GM18505 (cell line): ENCODE measurements around the gene SUPT3H.
"Not testable (repeated sequence)": the region's sequence is repeated elsewhere in the genome, so short reads cannot be mapped to it uniquely, and the experiment has no call there.

Experiments
- ATAC-seq: cut with Tn5 transposase; IDR thresholded peaks from one replicate; pipeline ENCODE4 v1.9.1; 2021; ENCODE audit not compliant: unreplicated experiment
- POLR2A ChIP-seq: IDR thresholded peaks from 4 replicates; pipeline ENCODE4 v1.6.1; 2011; ENCODE audit warnings: borderline replicate concordance; ENCODE audit not compliant: insufficient read depth, insufficient read length; ENCODE audit errors: extremely low read depth

The SUPT3H gene

GRCh38 chr6:45057711-45058110 lies 320.0 kb downstream of the SUPT3H start:
- ATAC-seq: no peak
- TF ChIP-seq POLR2A: no peak

GRCh38 chr6:45054610-45055009 lies 323.1 kb downstream of the SUPT3H start:
- no peak for TF ChIP-seq POLR2A
- no peak for ATAC-seq

DNA sequence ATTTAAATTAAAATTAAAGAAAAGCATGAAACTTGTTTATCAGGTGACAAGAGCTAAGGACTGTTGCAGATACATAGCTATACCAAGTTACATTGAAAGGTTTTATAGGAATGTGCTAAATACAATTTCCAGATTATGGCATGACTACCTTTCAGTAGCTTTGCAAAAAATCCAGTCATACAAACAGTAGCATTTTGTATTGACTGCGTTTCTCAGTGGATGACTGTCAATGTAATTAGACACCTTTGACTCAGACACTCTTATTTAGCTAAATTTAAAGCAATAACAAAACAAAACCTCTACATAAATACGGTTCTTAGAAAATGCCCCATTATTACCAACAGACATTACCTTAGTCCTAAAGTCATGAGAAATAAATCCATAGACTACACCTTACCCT lies 325.4 kb downstream of the SUPT3H start:
- ATAC-seq: no peak
- TF ChIP-seq POLR2A: no peak

- no peak for ATAC-seq
- no peak for TF ChIP-seq POLR2A
Measured at GRCh38 chr6:45049188-45049843, 328.4 kb downstream of the SUPT3H start.

DNA sequence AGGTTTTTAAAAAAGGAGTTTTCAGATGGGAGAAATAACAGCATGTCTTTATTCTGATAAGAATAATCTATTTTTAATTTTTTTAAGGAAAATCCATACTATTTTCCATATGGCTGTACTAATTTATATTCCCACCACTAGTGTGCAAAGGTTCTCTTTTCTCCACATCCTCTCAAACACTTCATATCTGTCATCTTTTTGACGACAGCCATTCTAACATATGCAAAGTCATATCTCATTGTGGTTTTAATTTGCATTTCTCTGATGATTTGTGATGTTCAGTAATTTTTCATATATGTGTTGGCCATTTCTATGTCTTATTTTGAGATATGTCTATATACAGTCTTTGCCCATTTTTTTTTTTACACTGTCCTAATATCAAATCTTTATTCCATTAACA lies 330.2 kb downstream of the SUPT3H start:
- no peak for TF ChIP-seq POLR2A
- no peak for ATAC-seq

GRCh38 chr6:45045253-45045601 lies 332.5 kb downstream of the SUPT3H start:
- TF ChIP-seq POLR2A: no peak
- no peak for ATAC-seq

GRCh38 chr6:45044510-45045252 lies 333.1 kb downstream of the SUPT3H start:
- ATAC-seq: no peak

DNA sequence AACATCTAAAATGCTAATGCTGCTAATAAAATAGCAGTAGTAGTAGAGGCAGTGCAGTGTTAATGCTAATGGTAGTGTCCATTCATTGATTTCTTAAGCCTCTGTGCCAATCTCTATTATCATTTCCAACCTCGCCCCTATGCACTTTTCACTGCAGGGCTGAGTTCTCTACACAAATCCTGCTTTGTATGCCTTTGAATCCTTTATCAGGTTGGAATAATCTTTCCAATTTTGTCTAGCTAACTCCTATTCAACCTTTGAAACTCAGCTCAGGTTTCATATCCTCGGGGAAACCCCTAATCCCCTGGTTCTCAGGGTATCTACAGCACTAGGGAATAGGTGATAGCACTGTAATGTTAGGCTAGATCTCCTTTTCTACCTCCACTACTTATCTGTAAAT lies 333.6 kb downstream of the SUPT3H start:
- no peak for TF ChIP-seq POLR2A
- ATAC-seq: no peak

More at GRCh38 chr6:45044510-45045252, 333.1 kb downstream of the SUPT3H start:
- TF ChIP-seq POLR2A: no peak

DNA sequence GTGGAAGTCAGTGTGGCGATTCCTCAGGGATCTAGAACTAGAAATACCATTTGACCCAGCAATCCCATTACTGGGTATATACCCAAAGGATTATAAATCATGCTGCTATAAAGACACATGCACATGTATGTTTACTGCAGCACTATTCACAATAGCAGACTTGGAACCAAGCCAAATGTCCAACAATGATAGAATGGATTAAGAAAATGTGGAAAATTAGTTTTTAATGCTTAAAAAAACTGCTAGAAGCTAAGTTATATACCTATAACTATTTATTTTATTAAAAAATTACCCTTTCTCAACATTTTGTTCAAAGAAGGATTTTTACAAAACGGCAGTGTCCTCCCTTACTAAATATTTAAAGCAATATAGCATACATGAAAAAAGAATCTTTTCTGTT lies 335.1 kb downstream of the SUPT3H start:
- not testable (repeated sequence) for ATAC-seq

- ATAC-seq: no peak
- TF ChIP-seq POLR2A: no peak
Measured at GRCh38 chr6:45038226-45038625, 339.5 kb downstream of the SUPT3H start.

GRCh38 chr6:45036103-45036502 lies 341.6 kb downstream of the SUPT3H start:
- no peak for ATAC-seq
- no peak for TF ChIP-seq POLR2A

DNA sequence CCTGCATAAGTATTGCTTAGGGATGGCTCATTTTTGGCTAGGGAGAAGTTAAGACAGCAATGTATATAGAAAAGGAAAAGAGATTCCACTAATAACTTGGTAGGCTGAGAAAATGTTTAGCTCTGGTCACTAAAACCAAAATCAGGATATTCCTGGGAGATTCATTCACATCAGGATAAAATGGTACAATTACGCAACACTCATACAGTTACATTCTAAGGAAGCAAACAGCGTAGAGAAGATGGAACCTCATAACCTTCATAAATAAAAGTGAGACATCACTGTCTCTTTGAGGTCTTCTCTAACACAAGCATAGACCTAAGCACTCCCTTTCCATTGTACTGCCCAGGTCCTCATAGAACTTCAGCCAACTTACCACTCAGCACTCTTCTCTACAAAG lies 345.3 kb downstream of the SUPT3H start:
- ATAC-seq: no peak
- no peak for TF ChIP-seq POLR2A

DNA sequence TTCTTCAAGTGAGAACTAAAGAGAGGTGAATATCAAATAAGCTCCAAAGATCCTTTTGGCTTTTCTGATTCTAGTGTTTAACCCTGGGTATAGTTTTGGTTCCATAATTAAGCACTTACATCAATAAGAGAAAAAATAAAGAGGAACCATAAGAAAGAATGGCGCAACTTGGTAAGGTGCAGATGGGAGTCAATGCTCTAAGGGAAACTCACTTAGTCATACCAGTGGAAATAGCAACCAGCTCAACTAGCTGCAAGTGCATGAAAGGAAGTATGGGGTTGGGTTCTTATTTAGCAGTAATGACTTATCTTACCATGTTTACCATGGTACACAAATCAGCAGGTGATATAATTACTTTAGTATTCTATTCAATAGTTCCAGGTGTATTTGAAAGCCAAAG lies 346.1 kb downstream of the SUPT3H start:
- no peak for TF ChIP-seq POLR2A
- ATAC-seq: no peak

DNA sequence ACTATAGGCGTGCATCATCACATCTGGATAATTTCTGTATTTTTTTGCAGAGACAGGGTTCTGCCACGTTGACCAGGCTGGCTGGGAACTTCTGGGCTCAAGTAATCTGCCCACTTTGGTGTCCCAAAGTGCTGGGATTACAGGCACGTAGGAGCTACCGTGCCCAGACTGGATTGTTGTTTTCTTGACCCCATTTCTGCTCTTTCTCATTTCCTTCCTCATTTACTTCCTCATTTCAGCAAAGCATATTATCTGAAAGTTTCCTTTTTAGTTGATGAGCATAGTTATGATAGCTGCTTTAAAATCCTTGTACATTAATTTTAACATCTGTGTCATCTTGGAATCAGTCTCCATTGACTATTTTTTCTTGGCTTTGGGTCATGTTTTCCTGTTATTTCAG lies 350.6 kb downstream of the SUPT3H start:
- no peak for TF ChIP-seq POLR2A
- ATAC-seq: no peak
